CD4-positive, alpha-beta memory T cell (primary cell): ENCODE data around the gene VPS39. TPM values are rescaled to one million over a fixed set of nuclear protein-coding genes. Genes with fewer than 3 reads are reported as not detected.
A peak's percentile ranks its signal among the peaks of the same experiment; 100 is the strongest.

Source experiments
- CTCF ChIA-PET: fragments of 350-600 bp; sonication (Branson Sonifier 250); formaldehyde crosslinking; loops from one replicate; lab custom pipeline; 2021; ENCODE audit warnings: inconsistent platforms; ENCODE audit not compliant: partially characterized antibody; lab: Charles Lee
- POLR2A ChIA-PET: fragments of 350-600 bp; sonication (Branson Sonifier 250); formaldehyde crosslinking; loops from one replicate; lab custom pipeline; 2021; ENCODE audit not compliant: partially characterized antibody; lab: Charles Lee
- DNase-seq, 5 donors: peaks; one replicate each; pipeline versions ENCODE4 v3.0.0 to v3.0.0-alpha.2; 2020 to 2022; ENCODE audit warnings: mixed read lengths in 1 of 5
- H3K27ac ChIP-seq: one replicate; pipeline ENCODE4 v1.7.0; 2013; ENCODE audit warnings: low read depth, low read length
- H3K27me3 ChIP-seq: 2 replicates; pipeline ENCODE4 v1.7.0; 2013; ENCODE audit warnings: mild to moderate bottlenecking, low read length, moderate library complexity; ENCODE audit not compliant: insufficient read depth
- H3K36me3 ChIP-seq: 2 replicates; pipeline ENCODE4 v1.7.0; 2013; ENCODE audit warnings: mild to moderate bottlenecking, low read length, moderate library complexity; ENCODE audit not compliant: insufficient read depth
- H3K4me1 ChIP-seq: 2 replicates; pipeline ENCODE4 v1.7.0; 2013; ENCODE audit warnings: mild to moderate bottlenecking, low read length, moderate library complexity; ENCODE audit not compliant: insufficient read depth
- H3K4me3 ChIP-seq, 2 donors: one replicate each; pipeline ENCODE4 v1.7.0; 2013; ENCODE audit warnings: low read length in 2 of 2, mild to moderate bottlenecking in 1 of 2
- H3K9me3 ChIP-seq, 2 donors: one replicate each; pipeline ENCODE4 v1.7.0; 2013; ENCODE audit warnings: low read length in 2 of 2, control low read depth in 1 of 2; ENCODE audit not compliant: control insufficient read depth in 1 of 2
- H3K27ac Mint-ChIP-seq, 7 donors: one replicate each; pipeline ENCODE4 v1.8.0; 2020 to 2021; ENCODE audit warnings: mixed read lengths in 7 of 7, mild to moderate bottlenecking in 6 of 7, inconsistent platforms in 3 of 7, moderate library complexity in 3 of 7
- H3K27me3 Mint-ChIP-seq, 2 donors: one replicate each; pipeline ENCODE4 v1.8.0; 2020 to 2021; ENCODE audit warnings: mixed read lengths in 2 of 2
- H3K36me3 Mint-ChIP-seq, 2 donors: one replicate each; pipeline ENCODE4 v1.8.0; 2020 to 2021; ENCODE audit warnings: mixed read lengths in 2 of 2, inconsistent platforms in 1 of 2, mild to moderate bottlenecking in 1 of 2
- H3K4me1 Mint-ChIP-seq, 4 donors: one replicate each; pipeline ENCODE4 v1.8.0; 2020 to 2021; ENCODE audit warnings: mixed read lengths in 4 of 4, mild to moderate bottlenecking in 1 of 4
- H3K4me3 Mint-ChIP-seq, 8 donors: one replicate each; pipeline ENCODE4 v1.8.0; 2020 to 2021; ENCODE audit warnings: mixed read lengths in 8 of 8, mild to moderate bottlenecking in 7 of 8, moderate library complexity in 6 of 8, inconsistent platforms in 3 of 8
- H3K9me3 Mint-ChIP-seq, 8 donors: one replicate each; pipeline ENCODE4 v1.8.0; 2020 to 2021; ENCODE audit warnings: mixed read lengths in 8 of 8, mild to moderate bottlenecking in 5 of 8, inconsistent platforms in 3 of 8, moderate library complexity in 1 of 8
- intact Hi-C: fragments of 100-400 bp; cut with micrococcal nuclease; formaldehyde crosslinking; loops from one replicate; pipeline ENCODE4 v1.15.1; 2023
- polyA plus RNA-seq, 2 donors: library from polyadenylated mRNA; unstranded; fragments of 300-500 nt; fragmentation: Illumina TruSeq; gene quantifications; one replicate each; pipeline ENCODE4 v1.2.3, GENCODE V29; 2021
- total RNA-seq, 2 experiments: library from RNA; stranded (reverse); gene quantifications; one replicate each; pipeline ENCODE4 v1.2.3, GENCODE V29; 2021

The VPS39 gene
- total and polyA plus RNA-seq, 4 experiments from 2014 or later = 21.2 to 120 (median 76.3) TPM

DNA sequence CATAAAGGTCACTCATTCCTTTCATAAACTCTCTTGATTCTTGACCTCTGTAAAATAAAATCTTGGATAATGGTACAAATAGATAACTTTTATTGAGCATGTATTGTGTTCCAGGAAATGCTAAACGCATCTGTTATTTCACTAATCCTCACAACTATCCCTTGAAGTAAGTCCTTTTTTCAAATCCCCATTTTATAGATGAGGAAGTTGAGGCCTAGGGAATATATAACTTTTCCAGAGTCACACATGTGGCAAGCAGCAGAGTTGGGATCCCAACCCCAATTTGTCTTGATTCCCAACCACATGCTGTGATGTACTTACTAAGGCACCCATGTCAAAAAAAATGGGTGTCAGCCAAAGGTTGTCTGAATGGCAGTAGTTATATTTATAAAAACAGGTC lies 6.3 kb downstream of the VPS39 start:
- peaks cover 31 to 36% of the 10 kb centered on the region in 2 donors for H3K36me3 Mint-ChIP-seq
- no peak for DNase-seq
- Histone ChIP-seq H3K36me3 (peaks cover 21% of the 10 kb centered on the region), H3K27ac (no peak overlapping the region), H3K4me3 (no peak overlapping the region), H3K27me3 (no peaks in the 10 kb centered on the region), H3K4me1 (peaks cover 22% of the 10 kb centered on the region), H3K9me3 (no peaks in the 10 kb centered on the region)
- H3K4me3 Mint-ChIP-seq = no peak overlapping the region
- H3K9me3 Mint-ChIP-seq = no peaks in the 10 kb centered on the region
- no peak overlapping the region for H3K27ac Mint-ChIP-seq
- ChIA-PET CTCF (no interaction called here), POLR2A (no interaction called here)
- peaks cover 30 to 55% (median 37%) of the 10 kb centered on the region in 4 donors for H3K4me1 Mint-ChIP-seq
- intact Hi-C loops = no loop called here
- no peaks in the 10 kb centered on the region for H3K27me3 Mint-ChIP-seq

DNA sequence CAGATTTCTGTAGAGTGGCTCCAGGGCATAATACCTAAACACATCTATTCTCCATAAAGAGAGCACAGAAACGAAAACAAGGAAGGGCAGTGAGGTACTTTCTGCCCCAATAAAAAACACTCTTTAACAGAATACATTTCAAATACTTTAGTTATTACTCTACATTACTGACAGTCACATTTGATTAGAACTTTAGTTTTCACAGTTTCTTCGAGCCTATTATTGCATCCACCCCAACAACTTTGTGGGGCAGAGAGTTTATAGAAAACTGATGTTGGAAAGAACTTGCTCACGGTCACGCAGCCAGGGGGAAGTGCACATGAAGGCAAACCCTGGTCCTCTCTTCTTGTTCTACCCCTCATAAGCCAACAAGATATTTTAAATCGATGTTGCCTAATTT lies 9.0 kb downstream of the VPS39 start:
- Mint-ChIP-seq H3K9me3 (no peaks in the 10 kb centered on the region), H3K36me3 (peaks cover 42 to 55% of the 10 kb centered on the region in 2 donors), H3K4me1 (peaks cover 11 to 41% (median 24%) of the 10 kb centered on the region in 4 donors), H3K4me3 (no peak overlapping the region), H3K27me3 (no peaks in the 10 kb centered on the region), H3K27ac (peak overlapping the region in 3 of 7 donors; percentile 52 to 91 (median 66))
- intact Hi-C loops = no loop called here
- POLR2A ChIA-PET = interaction anchor here (1.1 kb wide), 1 partner anchor 7 kb away, joined by 3 read pairs; no protein-coding TSS in a partner anchor
- H3K36me3 ChIP-seq = peaks cover 21% of the 10 kb centered on the region
- CTCF ChIA-PET = no interaction called here
- no peaks in the 10 kb centered on the region for H3K27me3 ChIP-seq
- no peak for DNase-seq
- no peaks in the 10 kb centered on the region for H3K9me3 ChIP-seq
- H3K4me3 ChIP-seq = no peak overlapping the region
- peaks cover 4% of the 10 kb centered on the region for H3K4me1 ChIP-seq
- H3K27ac ChIP-seq = no peak overlapping the region

DNA sequence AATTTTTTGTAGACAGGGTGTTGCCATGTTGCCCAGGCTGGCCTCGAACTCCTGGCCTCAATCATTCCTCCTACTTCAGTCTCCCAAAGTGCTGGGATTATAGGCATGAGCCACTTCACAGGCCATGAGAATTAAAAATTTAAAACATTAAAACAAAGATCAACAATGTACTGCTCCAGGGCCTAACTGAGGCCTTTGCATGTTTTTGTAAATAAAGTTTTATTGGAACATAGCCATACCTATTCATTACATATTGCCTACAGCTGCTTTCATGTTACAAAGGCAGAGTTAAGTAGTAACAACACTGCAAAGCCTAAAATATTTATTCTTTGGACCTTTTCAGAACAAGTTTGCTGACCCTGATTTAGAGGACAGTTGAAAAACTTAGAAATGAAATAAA lies 9.6 kb downstream of the VPS39 start:
- ChIA-PET POLR2A (no interaction called here), CTCF (no interaction called here)
- intact Hi-C loops = no loop called here
- Mint-ChIP-seq H3K27ac (no peak overlapping the region), H3K36me3 (peaks cover 42 to 59% of the 10 kb centered on the region in 2 donors), H3K27me3 (no peaks in the 10 kb centered on the region), H3K9me3 (no peaks in the 10 kb centered on the region), H3K4me1 (peaks cover 9 to 36% (median 21%) of the 10 kb centered on the region in 4 donors), H3K4me3 (no peak overlapping the region)
- H3K27ac ChIP-seq = no peak overlapping the region
- H3K4me3 ChIP-seq = no peak overlapping the region
- H3K9me3 ChIP-seq = no peaks in the 10 kb centered on the region
- H3K27me3 ChIP-seq = no peaks in the 10 kb centered on the region
- H3K4me1 ChIP-seq = no peaks in the 10 kb centered on the region
- no peak for DNase-seq
- H3K36me3 ChIP-seq = peaks cover 21% of the 10 kb centered on the region

DNA sequence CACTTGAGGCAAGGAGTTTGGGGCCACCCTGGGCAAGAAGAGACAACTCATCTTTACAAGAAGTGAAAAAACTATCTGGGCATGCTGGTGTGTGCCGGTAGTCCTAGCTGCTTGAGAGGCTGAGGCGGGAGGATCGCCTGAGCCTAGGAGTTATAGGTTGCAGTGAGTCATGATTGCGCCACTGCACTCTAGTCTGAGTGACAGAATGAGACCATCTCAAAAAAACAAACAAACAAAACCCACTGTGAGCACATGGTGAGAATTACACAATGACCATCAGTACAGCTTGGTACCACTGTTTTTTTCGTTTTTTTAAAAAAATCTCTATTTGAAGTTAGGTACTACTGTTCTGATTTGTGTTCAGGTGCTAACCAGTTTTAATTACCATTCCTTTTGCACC lies 13.6 kb downstream of the VPS39 start:
- Mint-ChIP-seq H3K27ac (peak overlapping the region in 1 of 7 donors; percentile 62), H3K4me1 (peaks cover 12 to 32% (median 23%) of the 10 kb centered on the region in 4 donors), H3K9me3 (no peaks in the 10 kb centered on the region), H3K27me3 (no peaks in the 10 kb centered on the region), H3K4me3 (no peak overlapping the region), H3K36me3 (peaks cover 49 to 67% of the 10 kb centered on the region in 2 donors)
- no peak for DNase-seq
- Histone ChIP-seq H3K27me3 (no peaks in the 10 kb centered on the region), H3K4me1 (no peaks in the 10 kb centered on the region), H3K36me3 (peaks cover 39% of the 10 kb centered on the region), H3K9me3 (no peaks in the 10 kb centered on the region), H3K4me3 (no peak overlapping the region), H3K27ac (no peak overlapping the region)
- ChIA-PET POLR2A (no interaction called here), CTCF (no interaction called here)
- intact Hi-C loops = no loop called here

DNA sequence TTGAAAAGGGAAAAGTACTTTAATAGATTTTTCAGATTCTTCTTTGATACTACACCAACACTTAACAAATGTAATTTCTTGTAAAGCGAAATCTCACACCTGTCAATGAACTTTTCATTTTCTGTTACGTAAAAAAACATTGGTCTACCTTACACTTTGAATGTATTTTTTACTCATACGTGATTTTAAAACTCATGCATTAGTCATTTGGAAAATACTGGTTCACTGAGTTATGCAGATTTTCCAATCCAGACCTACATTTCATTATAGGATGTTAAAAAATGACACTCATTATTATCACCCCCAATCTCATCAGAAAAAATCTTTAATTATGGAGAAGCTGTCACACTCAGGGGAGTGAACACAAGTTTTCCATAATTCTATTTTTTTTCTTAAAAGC lies 14.7 kb downstream of the VPS39 start:
- H3K27ac Mint-ChIP-seq = peak overlapping the region in 1 of 7 donors; percentile 50
- Histone ChIP-seq H3K36me3 (peaks cover 37% of the 10 kb centered on the region), H3K27me3 (no peaks in the 10 kb centered on the region), H3K27ac (no peak overlapping the region), H3K9me3 (no peaks in the 10 kb centered on the region), H3K4me1 (no peaks in the 10 kb centered on the region), H3K4me3 (no peak overlapping the region)
- no peaks in the 10 kb centered on the region for H3K9me3 Mint-ChIP-seq
- H3K4me3 Mint-ChIP-seq = no peak overlapping the region
- POLR2A ChIA-PET = interaction anchor here (0.6 kb wide), 1 partner anchor 76 kb away, joined by 3 read pairs; no protein-coding TSS in a partner anchor
- H3K27me3 Mint-ChIP-seq = no peaks in the 10 kb centered on the region
- peaks cover 46 to 67% of the 10 kb centered on the region in 2 donors for H3K36me3 Mint-ChIP-seq
- intact Hi-C loops = no loop called here
- H3K4me1 Mint-ChIP-seq = peaks cover 10 to 27% (median 21%) of the 10 kb centered on the region in 4 donors
- DNase-seq = no peak
- CTCF ChIA-PET = no interaction called here

DNA sequence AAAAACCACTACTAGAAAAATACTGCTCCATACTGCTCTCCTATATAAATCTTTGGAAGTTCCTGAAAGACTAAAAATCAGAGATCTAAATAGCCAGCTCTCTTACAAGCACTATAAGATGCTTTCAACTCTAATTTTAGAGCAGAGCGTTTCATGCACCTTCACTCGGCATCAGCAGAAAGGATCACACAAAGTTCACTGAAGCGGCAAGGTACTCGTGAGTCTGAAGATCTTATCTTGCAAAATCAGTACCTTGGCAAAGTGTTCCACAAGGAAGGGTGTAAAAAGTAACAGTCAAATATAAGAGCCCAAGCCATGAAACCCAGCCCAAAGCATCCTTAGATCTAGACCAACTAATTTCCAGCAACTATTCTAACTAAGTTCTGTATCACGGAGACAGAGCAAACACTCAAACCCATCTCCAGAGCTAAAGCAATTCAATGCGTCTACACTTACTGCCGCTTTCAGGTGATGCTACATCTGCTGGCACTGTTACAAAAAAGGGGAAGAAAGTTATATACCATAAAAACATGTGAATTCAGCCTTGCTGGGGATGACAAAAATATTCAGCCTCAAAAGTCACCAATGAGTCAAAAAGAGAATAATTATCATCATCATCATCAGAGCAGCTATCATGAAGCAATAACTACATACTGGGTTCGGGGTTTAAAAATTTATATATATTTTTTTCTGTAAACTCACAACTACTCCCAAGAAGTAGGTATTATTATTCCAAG lies 16.3 kb downstream of the VPS39 start:
- peak overlapping the region in 1 of 7 donors; percentile 51 for H3K27ac Mint-ChIP-seq
- Histone ChIP-seq H3K4me1 (no peaks in the 10 kb centered on the region), H3K27me3 (no peaks in the 10 kb centered on the region), H3K9me3 (no peaks in the 10 kb centered on the region), H3K4me3 (no peak overlapping the region), H3K36me3 (peaks cover 41% of the 10 kb centered on the region), H3K27ac (no peak overlapping the region)
- peaks cover 49 to 72% of the 10 kb centered on the region in 2 donors for H3K36me3 Mint-ChIP-seq
- intact Hi-C loops = no loop called here
- DNase-seq = no peak
- POLR2A ChIA-PET = interaction anchor here (0.6 kb wide), 1 partner anchor 8 kb away, joined by 3 read pairs; no protein-coding TSS in a partner anchor
- no peaks in the 10 kb centered on the region for H3K9me3 Mint-ChIP-seq
- peak overlapping the region in 1 of 8 donors; percentile 1 for H3K4me3 Mint-ChIP-seq
- CTCF ChIA-PET = no interaction called here
- H3K4me1 Mint-ChIP-seq = peaks cover 10 to 26% (median 21%) of the 10 kb centered on the region in 4 donors
- no peaks in the 10 kb centered on the region for H3K27me3 Mint-ChIP-seq

DNA sequence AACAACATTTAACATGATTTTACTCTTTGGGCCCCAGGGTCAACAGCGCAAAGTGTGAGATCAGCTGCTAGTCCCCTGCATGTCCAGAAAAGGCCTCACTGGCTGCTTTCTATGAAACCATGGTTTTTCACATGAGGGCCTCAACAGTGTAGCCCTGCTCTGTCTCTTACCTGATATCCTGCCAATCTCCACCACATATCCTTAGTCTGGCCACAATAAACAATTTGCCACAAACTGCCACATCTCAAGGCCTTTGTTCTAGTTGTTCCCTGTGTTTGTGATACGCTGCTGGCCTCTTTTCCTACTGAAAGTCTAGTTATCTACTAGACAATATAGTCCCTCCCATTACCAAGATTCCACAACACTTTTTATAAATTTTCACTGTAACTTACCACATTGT lies 17.7 kb downstream of the VPS39 start:
- CTCF ChIA-PET = no interaction called here
- no peak overlapping the region for H3K4me3 Mint-ChIP-seq
- H3K36me3 ChIP-seq = peaks cover 55% of the 10 kb centered on the region
- H3K27me3 ChIP-seq = no peaks in the 10 kb centered on the region
- H3K4me1 ChIP-seq = no peaks in the 10 kb centered on the region
- no peaks in the 10 kb centered on the region for H3K27me3 Mint-ChIP-seq
- H3K36me3 Mint-ChIP-seq = peaks cover 49 to 73% of the 10 kb centered on the region in 2 donors
- H3K4me3 ChIP-seq = no peak overlapping the region
- no peaks in the 10 kb centered on the region for H3K9me3 ChIP-seq
- H3K27ac Mint-ChIP-seq = peak overlapping the region in 6 of 7 donors; percentile 1 to 81 (median 26)
- no peak overlapping the region for H3K27ac ChIP-seq
- no peaks in the 10 kb centered on the region for H3K9me3 Mint-ChIP-seq
- H3K4me1 Mint-ChIP-seq = peaks cover 10 to 20% (median 18%) of the 10 kb centered on the region in 4 donors
- intact Hi-C loops = no loop called here
- POLR2A ChIA-PET = no interaction called here
- DNase-seq = no peak
